HCT116 (cell line): ENCODE results near the gene ZFP14. TPM values are rescaled to one million over a fixed set of nuclear protein-coding genes. Genes with fewer than 3 reads are reported as not detected.

Experiments used
- ATF3 ChIP-seq: IDR thresholded peaks from 2 replicates; pipeline ENCODE4 v1.6.1; 2012
- CEBPB ChIP-seq: IDR thresholded peaks from 2 replicates; pipeline ENCODE4 v1.6.1; 2012; ENCODE audit warnings: low read depth
- EZH2phosphoT487 ChIP-seq: fragments of 200-600 bp; IDR thresholded peaks from 2 replicates; pipeline ENCODE4 v1.6.1; 2018; ENCODE audit warnings: antibody characterized with exemption, borderline replicate concordance
- FOSL1 ChIP-seq: IDR thresholded peaks from 2 replicates; pipeline ENCODE4 v1.6.1; 2012; ENCODE audit warnings: low read depth
- REST ChIP-seq: IDR thresholded peaks from 2 replicates; pipeline ENCODE4 v1.6.1; 2012; ENCODE audit warnings: low read depth
- SIN3A ChIP-seq: IDR thresholded peaks from 2 replicates; pipeline ENCODE4 v1.6.1; 2012; ENCODE audit warnings: low read depth
- SP1 ChIP-seq: IDR thresholded peaks from 2 replicates; pipeline ENCODE4 v1.6.1; 2012; ENCODE audit warnings: low read depth
- ZBTB33 ChIP-seq: IDR thresholded peaks from 2 replicates; pipeline ENCODE4 v1.6.1; 2011; ENCODE audit warnings: mild to moderate bottlenecking, low read length, moderate library complexity; ENCODE audit not compliant: insufficient replicate concordance; ENCODE audit errors: extremely low read depth
- ZFX ChIP-seq: fragments of 450-650 bp; IDR thresholded peaks from 2 replicates; pipeline ENCODE4 v1.6.1; 2017
- ZNF274 ChIP-seq: fragments of 200-500 bp; sonication (Bioruptor generic); IDR thresholded peaks from 2 replicates; pipeline ENCODE4 v1.6.1; 2014; ENCODE audit warnings: mild to moderate bottlenecking, low read depth, low read length, inconsistent platforms
- total RNA-seq: library from RNA; stranded (reverse); gene quantifications from one replicate; pipeline ENCODE4 v1.2.1, GENCODE V29; 2021; ENCODE audit not compliant: unreplicated experiment

ZFP14 gene
- total RNA-seq, 1 experiment from 2014 or later, result 2.8 TPM

GRCh38 chr19:36377541-36378178, 1.3 kb downstream of the ZFP14 start (continued):
- no peak for TF ChIP-seq REST
- no peak for TF ChIP-seq ZFX
- TF ChIP-seq CEBPB, result no peak
- no peak for TF ChIP-seq ATF3
- TF ChIP-seq SIN3A, result no peak
- no peak for TF ChIP-seq FOSL1
- no peak for TF ChIP-seq SP1
- no peak for TF ChIP-seq EZH2phosphoT487
- no peak for TF ChIP-seq ZBTB33
- no peak for TF ChIP-seq ZNF274
